GM12878 (cell line): ENCODE measurements around the gene DIAPH3.

Experiments
- CHD2 ChIP-seq: IDR thresholded peaks from 2 replicates; pipeline ENCODE4 v1.6.1; 2011; ENCODE audit warnings: low read depth, low read length, improper control_type of control experiment, borderline replicate concordance
- GABPA ChIP-seq: IDR thresholded peaks from 2 replicates; pipeline ENCODE4 v1.6.1; 2014; ENCODE audit warnings: antibody characterized with exemption, low read depth, mild to moderate bottlenecking, inconsistent platforms
- GATAD2B ChIP-seq: fragments of 450-650 bp; conservative IDR thresholded peaks from 2 replicates; pipeline ENCODE4 v1.6.1; 2017; ENCODE audit warnings: low read depth, mild to moderate bottlenecking, moderate library complexity
- MXI1 ChIP-seq: fragments of 150-350 bp; IDR thresholded peaks from 2 replicates; pipeline ENCODE4 v1.6.1; 2011; ENCODE audit warnings: low read depth, mild to moderate bottlenecking, inconsistent platforms, low read length, improper control_type of control experiment
- RCOR1 ChIP-seq: conservative IDR thresholded peaks from 2 replicates; pipeline ENCODE4 v1.6.1; 2012; ENCODE audit warnings: low read depth, low read length, improper control_type of control experiment
- SMC3 ChIP-seq: IDR thresholded peaks from 2 replicates; pipeline ENCODE4 v1.6.1; 2011; ENCODE audit warnings: low read length, improper control_type of control experiment, borderline replicate concordance
- SREBF2 ChIP-seq: IDR thresholded peaks from 2 replicates; pipeline ENCODE4 v1.6.1; 2012; ENCODE audit warnings: mild to moderate bottlenecking, low read length
- TF ChIP-seq, protein P1 (sequence below): fragments of 450-650 bp; IDR thresholded peaks from 2 replicates; pipeline ENCODE4 v1.6.1; 2017; ENCODE audit warnings: mild to moderate bottlenecking
- TF ChIP-seq, protein P2 (sequence below): fragments of 450-650 bp; IDR thresholded peaks from 2 replicates; pipeline ENCODE4 v1.6.1; 2014; ENCODE audit warnings: mild to moderate bottlenecking
- TF ChIP-seq, protein P3 (sequence below), 3 experiments: IDR thresholded peaks in 2 of 3; conservative IDR thresholded peaks in 1 of 3; 2 replicates each; pipeline ENCODE4 v1.5.1; 2011; ENCODE audit warnings: low read depth in 3 of 3, low read length in 3 of 3, mild to moderate bottlenecking in 3 of 3, control low read depth in 2 of 3, moderate library complexity in 2 of 3, inconsistent platforms in 1 of 3, mixed read lengths in 1 of 3; ENCODE audit not compliant: control insufficient read depth in 2 of 3, insufficient read depth in 1 of 3; ENCODE audit errors: extremely low read depth in 1 of 3

DNA sequence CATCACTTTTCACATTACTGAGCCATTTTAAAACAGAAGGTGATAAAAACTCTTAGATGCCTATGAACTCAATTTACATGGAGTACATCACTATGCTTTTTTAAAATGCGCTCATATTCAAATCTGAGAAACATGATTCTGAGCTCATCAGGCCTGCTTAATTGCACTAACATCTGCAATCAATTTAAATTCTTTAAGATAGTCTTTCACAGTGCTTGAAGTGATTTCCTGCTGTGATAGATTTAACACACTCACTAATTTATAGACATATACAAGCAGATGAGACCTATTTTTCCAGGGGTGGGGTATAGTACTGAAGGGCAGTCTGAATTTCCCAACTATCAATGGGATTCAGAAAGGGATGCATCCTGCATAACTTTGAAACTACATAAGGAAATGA is 82.9 kb downstream of the DIAPH3 start:
- TF ChIP-seq CHD2 (no peak), GABPA (no peak), RCOR1 (no peak), SMC3 (no peak), MXI1 (no peak), GATAD2B (no peak), SREBF2 (no peak)
- TF ChIP-seq, protein P1, sequence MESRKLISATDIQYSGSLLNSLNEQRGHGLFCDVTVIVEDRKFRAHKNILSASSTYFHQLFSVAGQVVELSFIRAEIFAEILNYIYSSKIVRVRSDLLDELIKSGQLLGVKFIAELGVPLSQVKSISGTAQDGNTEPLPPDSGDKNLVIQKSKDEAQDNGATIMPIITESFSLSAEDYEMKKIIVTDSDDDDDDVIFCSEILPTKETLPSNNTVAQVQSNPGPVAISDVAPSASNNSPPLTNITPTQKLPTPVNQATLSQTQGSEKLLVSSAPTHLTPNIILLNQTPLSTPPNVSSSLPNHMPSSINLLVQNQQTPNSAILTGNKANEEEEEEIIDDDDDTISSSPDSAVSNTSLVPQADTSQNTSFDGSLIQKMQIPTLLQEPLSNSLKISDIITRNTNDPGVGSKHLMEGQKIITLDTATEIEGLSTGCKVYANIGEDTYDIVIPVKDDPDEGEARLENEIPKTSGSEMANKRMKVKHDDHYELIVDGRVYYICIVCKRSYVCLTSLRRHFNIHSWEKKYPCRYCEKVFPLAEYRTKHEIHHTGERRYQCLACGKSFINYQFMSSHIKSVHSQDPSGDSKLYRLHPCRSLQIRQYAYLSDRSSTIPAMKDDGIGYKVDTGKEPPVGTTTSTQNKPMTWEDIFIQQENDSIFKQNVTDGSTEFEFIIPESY = no peak
- TF ChIP-seq, protein P2, sequence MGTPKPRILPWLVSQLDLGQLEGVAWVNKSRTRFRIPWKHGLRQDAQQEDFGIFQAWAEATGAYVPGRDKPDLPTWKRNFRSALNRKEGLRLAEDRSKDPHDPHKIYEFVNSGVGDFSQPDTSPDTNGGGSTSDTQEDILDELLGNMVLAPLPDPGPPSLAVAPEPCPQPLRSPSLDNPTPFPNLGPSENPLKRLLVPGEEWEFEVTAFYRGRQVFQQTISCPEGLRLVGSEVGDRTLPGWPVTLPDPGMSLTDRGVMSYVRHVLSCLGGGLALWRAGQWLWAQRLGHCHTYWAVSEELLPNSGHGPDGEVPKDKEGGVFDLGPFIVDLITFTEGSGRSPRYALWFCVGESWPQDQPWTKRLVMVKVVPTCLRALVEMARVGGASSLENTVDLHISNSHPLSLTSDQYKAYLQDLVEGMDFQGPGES = no peak
- TF ChIP-seq, protein P3, sequence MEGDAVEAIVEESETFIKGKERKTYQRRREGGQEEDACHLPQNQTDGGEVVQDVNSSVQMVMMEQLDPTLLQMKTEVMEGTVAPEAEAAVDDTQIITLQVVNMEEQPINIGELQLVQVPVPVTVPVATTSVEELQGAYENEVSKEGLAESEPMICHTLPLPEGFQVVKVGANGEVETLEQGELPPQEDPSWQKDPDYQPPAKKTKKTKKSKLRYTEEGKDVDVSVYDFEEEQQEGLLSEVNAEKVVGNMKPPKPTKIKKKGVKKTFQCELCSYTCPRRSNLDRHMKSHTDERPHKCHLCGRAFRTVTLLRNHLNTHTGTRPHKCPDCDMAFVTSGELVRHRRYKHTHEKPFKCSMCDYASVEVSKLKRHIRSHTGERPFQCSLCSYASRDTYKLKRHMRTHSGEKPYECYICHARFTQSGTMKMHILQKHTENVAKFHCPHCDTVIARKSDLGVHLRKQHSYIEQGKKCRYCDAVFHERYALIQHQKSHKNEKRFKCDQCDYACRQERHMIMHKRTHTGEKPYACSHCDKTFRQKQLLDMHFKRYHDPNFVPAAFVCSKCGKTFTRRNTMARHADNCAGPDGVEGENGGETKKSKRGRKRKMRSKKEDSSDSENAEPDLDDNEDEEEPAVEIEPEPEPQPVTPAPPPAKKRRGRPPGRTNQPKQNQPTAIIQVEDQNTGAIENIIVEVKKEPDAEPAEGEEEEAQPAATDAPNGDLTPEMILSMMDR (IDR thresholded peaks at IDR 0.05 in 2 of 3, conservative IDR thresholded peaks at IDR 0.05 in 1 of 3; ENCODE audit: control insufficient read depth in 2 of 3, extremely low read depth in 1 of 3, insufficient read depth in 1 of 3, low read depth in 3 of 3, low read length in 3 of 3) = no peak
